DMS53 treated with DMSO at 0.1 percent for 48 hours (cell line): Measurements from ENCODE around the gene TRAF2.
"Not testable (repeated sequence)": the region's sequence is repeated elsewhere in the genome, so short reads cannot be mapped to it uniquely, and the experiment has no call there.

Experiments
- DNase-seq: peaks from one replicate; lab custom pipeline; 2025; ENCODE audit not compliant: unreplicated experiment; lab: John Stamatoyannopoulos, UW

Gene TRAF2

DNA sequence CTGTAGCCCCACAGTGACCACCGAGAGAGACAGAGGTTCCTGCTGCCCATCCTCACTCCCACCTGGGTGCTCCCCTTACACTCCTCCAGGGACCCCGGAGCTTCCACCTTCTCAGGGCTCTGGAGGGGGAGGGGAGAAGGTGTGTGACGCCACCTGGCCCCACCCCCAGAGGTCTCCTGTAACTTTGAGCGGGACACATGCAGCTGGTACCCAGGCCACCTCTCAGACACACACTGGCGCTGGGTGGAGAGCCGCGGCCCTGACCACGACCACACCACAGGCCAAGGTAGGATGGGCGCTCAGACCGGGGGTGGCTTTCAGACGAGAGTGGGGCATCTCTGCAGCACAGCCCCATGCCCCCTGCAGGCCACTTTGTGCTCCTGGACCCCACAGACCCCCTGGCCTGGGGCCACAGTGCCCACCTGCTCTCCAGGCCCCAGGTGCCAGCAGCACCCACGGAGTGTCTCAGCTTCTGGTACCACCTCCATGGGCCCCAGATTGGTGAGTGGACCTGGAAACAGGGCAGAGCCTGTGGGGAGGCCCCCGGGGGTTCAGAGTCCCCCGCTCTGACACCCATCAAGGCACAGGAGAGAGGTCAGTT is 29.7 kb upstream of the TRAF2 start:
- no peak for DNase-seq

DNA sequence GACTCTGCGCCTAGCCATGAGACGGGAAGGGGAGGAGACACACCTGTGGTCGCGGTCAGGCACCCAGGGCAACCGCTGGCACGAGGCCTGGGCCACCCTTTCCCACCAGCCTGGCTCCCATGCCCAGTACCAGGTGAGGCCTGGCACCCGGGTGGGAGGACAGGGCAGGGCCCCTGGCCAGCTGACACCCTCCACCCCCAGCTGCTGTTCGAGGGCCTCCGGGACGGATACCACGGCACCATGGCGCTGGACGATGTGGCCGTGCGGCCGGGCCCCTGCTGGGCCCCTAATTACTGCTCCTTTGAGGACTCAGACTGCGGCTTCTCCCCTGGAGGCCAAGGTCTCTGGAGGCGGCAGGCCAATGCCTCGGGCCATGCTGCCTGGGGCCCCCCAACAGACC is 29.1 kb upstream of the TRAF2 start:
- no peak for DNase-seq

DNA sequence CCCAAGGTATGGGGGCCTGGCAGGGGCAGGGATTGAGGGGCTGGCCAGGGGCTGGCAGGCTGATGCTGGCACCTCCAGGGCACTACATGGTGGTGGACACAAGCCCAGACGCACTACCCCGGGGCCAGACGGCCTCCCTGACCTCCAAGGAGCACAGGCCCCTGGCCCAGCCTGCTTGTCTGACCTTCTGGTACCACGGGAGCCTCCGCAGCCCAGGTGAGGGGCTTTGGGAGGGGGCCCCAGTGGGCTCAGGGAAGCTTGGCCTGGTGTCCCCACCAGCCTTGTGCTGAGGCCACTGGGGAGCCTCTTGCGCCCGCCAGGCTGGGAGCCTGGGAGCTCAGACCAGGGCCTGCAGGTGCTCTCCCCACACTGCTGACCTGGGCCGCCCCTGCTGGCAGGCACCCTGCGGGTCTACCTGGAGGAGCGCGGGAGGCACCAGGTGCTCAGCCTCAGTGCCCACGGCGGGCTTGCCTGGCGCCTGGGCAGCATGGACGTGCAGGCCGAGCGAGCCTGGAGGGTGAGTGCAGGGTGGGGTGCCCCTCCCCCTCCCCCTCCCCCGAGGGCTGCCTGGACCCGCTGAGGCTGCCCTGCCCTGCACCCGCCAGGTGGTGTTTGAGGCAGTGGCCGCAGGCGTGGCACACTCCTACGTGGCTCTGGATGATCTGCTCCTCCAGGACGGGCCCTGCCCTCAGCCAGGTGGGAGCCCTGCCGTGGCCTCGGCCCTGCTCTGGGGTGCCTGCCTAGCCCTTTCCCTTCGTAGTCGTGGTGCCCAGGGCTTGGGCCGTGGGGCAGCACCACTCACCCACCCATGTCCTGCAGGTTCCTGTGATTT is 28.5 kb upstream of the TRAF2 start:
- no peak for DNase-seq

DNA sequence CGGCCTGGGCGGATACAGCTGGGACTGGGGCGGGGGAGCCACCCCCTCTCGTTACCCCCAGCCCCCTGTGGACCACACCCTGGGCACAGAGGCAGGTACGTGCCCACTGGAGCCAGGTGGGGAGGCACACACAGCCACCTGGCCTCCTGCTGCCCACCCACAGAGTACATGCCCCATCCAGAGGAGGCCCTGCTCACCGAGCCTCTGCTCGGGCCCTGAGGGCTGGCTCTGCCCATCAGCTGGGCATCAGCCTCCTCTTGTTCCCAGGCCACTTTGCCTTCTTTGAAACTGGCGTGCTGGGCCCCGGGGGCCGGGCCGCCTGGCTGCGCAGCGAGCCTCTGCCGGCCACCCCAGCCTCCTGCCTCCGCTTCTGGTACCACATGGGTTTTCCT is 27.9 kb upstream of the TRAF2 start:
- no peak for DNase-seq

DNA sequence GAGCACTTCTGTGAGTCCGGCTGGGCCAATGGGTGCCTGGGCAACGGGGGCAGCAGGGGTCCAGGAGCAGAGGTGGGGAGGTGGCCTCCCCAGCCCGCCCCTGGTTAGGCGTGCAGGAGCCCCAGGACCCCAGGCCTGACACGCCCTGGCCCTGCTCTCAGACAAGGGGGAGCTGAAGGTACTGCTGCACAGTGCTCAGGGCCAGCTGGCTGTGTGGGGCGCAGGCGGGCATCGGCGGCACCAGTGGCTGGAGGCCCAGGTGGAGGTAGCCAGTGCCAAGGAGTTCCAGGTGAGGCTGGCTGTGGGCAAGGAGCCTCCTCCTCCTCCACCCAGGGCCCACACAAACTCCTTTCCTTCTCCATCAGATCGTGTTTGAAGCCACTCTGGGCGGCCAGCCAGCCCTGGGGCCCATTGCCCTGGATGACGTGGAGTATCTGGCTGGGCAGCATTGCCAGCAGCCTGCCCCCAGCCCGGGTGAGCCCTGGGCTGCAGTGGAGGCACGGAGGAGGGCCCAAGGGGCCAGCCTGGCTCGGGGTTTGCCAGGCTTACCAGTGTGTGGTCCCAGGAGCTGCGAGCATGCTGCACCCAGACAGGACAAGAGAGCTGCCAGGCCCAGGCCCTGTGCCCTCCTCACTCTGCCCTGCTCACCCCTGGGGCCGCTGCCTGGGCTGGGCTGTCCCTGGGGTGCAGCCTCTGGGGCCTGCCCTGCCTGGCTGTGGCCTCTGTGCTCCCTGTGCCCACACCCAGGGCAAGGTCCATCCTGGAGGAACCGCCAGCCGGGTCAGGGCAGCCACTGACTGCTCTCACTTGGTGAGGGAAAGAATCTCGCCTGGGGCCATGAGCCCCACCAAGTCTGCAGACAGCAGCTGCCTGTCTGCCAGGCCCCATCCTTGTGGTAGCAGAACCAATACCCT is 27.2 kb upstream of the TRAF2 start:
- no peak for DNase-seq

DNA sequence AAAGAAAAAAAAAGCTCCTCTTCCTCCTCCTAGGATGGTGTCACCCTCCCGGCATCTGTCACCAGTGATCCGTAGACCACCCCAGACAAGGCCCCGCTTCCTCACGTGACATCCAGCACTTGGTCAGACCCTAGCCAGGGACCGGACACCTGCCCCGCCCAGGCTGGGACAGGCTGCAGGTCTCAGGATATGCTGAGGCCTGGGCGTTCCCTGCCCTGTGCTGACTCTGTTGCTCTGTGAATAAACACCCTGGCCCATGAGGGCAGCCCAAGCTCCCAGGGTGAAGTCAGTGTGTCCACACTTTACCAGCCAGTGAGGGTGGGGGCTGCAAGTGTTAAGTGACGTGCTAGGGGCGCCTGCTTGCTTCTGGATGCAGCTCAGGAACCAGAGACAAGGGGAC is 25.8 kb upstream of the TRAF2 start:
- DNase-seq, result no peak

DNA sequence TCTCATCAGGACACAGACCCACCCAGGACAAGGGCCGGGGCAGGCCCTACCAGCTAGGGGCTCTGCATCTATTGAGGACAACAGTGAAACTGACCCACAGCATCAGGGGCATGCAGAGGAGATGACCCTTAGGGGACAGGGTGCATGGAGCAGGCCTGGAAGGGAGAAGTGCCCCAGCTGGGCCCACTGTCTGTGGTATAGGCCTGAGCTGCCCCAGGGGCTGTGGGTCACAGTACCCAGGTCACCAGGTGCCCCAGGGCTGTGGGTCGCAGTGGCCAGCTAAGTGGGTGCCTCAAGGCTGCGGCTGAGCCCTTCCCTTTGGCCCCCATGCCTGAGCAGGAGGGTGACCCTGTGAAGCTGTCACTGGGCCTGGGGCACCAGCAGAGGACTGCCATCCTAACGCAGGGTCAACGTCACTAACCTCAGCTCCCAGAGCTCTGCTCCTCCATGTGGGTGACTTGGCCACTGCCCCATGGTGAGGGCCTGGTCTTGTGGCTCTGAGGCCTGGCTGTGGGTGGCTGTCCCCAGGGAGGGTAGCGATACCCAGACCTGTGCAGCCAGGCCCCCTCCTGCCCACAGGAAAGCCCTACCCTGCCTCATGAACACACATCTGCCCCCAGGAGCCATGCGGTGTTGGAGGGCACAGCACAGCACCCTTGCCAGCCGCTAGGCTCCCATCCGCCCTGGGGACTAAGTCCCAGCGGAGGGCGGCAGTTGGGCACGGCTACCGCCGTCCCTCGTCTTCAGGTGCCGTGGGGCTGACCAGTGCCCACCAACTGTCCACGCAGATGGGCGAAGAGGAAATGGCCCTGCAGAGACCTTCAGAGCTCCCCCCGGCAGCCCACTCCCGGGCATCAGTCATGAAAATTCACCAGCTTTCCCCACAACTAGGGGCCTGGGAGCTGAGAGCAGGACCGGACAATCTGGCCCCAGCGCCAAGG is 25.1 kb upstream of the TRAF2 start:
- DNase-seq, result no peak

DNA sequence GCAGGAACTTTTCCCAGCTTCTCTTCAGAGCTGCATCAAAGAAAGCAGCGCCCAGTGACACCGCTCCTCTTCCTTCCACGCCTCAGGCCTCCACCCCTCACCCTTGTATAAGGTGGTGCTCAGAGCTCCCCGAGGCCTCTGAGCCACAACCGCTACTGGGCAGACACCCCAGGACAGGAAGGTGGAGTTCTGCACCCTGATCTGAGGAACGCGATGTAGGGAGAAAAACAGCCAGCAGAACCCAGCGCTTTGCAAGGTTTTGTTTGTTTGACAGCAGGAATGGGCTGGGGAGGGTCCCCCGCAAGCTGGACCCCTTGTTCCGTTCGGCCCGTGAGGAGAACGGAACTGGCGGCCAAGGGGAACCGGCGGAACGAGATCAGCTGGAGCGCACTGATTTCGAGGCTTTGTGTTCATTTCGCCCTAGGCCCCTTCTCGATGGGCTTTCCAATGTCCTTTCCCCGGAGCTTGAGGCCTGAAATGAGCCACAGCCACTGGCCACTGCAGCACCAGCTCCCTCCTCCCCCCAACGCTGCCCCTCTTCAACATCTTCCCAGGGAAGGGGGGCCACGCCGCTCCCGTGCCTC is 24.4 kb upstream of the TRAF2 start:
- DNase-seq, result no peak

DNA sequence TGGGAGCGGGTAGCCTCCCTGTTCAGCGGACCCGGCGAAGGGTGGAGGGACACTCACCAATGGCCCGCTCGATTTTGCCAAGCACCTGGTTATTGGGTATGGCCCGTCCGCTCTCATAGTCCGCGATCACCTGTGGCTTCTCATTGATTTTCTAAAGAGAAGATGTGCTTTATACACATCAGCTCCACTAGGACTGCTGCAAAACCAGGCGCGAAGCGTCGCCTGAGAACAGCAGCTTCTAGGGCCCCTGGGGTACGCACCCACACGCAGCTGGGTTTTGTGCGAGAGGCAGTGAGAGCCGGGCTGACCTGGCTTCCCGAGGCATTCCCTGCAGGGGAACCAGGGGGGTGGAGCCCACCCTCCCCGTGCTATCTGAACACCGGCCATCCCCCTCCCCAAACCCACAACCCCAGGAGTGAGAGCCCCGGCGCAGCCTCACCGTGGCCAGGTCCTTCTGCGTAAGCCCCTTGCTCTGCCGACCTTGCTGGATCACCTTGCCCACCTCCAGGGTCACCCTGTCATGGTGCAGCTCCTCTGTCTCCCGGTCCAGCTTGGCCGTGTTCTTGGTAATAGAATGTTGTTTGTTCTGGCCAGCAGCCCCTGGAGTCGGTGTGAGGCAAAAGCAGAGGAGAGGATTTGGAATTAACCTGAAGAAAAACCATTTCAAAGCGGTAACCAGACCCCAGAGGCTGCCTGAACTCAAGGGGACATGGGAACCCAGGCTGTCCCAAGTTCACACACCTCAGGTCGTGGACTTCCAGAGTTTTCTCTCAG is 23.3 kb upstream of the TRAF2 start:
- no peak for DNase-seq

DNA sequence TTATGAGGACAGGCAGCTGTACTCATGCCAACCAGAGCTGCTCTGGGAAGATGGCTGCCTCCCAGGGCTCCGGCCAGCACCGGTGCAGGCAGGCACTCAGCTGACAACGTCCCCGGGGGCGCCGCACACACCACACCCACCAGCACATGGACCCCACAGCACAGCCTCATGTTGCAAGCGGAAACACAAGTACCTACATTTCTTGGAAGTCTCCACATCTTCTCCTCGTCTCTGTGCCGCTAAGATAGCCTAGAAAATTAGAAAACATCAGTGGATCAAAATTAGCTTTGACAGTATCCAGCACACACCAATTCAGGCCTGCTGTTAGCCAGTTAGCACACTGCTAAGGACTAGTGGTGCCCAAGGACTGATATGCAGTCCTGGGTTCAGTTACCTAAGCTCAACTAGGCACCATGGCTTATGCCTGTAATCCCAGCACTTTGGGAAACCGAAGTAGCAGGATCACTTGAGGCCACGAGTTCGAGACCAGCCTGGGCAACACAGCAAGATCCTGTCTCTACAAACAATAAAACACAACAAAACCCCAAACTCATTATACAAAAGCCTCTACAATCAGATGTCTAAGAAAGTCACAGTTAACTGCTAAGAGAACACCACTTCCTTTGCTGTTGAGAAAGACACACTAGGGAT is 22.6 kb upstream of the TRAF2 start:
- DNase-seq, result no peak

DNA sequence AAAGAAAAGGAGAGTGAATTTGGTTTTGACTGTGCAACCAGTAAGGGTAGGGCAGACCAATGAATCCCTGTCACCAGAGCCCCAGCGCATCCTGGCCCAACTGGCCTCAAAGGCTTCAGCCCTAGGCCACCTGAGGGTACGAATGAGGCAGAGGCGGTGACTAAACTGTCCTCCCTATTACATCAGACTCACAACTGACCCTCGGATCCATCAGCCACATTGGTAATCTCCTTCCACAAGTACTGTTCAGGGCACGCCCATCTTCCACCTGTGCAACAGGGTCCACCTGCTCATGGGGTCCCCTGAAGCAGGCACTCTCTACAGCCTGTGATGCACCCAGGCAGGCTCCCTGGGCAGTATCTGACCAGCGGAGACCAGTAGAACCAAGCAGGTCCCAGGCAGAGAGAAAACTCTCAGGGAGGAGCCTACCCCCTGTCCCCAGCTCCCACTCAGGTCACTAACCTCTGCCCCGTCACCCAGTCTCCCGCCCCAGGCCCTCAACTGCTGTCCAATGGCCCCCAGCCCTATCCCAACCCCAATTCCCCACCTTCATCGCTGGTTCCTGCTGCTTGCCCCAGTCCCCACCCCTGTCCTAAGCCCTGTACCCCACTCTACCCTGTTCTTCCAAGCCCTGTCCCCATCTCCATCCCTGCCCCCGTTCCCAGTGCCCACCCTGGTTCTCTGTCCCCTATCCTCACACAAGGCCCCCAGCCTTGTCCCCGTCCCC is 21.1 kb upstream of the TRAF2 start:
- no peak for DNase-seq

DNA sequence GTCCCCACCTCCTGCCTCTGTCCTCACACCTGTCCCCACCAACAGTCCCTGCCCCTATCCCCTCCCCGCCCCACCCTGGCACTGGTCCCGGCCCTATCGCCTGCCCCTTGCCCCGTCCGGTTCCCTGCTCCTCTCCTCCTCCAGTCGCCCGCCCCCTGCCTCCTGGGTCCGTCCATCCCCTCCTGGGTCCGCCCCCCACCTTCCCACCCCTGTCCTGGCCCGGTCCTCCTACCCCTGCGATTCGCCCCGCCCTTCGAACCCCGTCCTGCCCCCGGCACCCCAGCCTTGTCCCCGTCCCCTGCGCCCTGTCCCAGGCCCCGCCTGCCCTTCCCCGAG is 20.6 kb upstream of the TRAF2 start:
- no peak for DNase-seq

DNA sequence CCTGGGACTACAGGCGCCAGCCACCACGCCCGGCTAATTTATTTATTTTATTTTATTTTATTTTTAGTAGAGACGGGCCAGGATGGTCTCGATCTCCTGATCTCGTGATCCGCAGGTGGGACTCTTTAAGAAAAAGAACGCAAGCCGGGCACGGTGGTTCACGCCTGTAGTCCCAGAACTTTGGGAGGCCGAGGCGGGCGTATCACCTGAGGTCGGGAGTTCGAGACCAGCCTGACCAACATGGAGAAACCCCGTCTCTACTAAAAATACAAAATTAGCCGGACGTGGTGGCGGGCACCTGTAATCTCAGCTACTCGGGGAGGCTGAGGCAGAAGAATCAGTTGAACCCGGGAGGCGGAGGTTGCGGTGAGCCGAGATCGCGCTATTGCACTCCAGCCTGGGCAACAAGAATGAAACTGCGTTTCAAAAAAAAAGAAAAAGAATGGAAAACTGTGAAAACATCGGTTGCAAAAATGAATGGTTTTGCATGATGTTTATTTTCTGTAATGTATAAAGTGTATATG is 19.4 kb upstream of the TRAF2 start:
- DNase-seq, result not testable (repeated sequence)

DNA sequence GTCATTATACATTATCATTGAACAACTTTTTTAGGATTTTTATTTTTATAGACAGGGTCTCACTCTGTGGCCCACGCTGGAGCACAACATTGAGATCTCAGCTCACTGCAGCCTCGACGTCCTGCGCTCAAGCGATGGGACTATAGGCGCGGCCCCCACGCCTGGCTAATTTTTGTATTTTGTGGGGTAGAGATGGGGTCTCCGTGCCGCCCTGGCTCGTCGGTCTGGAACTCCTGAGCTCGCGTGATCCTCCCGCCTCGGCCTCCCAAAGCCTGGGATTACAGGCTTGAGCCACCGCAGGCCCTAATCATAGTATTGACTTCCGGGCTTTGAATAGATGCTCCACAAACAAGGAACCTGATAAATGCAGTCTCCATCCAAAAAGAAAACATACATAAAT is 18.8 kb upstream of the TRAF2 start:
- DNase-seq, result no peak

DNA sequence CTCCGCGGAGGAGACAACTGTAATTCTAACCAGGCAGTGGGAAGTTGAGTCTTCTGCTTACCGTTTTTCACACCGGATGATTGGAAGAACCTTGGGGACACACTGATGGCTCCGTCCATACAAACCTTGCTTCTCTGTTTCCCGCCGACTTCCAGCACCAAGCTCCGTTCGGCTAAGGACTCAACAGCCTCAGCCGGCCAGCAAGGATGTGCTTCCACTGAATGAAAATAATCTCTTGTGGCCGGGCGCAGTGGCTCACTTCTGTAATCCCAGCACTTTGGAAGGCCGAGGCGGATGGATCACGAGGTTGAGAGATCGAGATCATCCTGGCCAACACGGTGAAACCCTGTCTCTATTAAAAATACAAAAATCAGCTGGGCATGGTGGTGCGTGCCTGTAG is 18.4 kb upstream of the TRAF2 start:
- no peak for DNase-seq

DNA sequence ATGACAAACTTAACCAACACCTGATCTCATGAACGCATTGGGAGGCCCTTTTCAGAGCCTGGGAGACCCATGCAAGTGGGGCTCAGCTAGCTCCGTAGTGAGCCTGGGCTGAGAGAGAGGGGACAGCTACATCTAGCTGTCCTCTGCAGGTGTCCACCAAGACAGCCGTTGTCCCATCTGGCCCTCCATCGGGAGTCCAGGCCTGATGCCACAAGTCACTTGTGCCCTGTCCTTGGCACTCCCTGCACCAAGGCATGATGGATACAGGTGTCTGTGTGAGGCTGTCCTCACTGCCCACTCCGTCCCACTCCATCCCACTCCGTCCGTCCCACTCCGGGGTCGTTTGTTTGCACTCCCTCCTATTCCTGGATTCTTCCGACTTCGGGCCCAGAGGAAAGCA is 17.7 kb upstream of the TRAF2 start:
- DNase-seq, result no peak

DNA sequence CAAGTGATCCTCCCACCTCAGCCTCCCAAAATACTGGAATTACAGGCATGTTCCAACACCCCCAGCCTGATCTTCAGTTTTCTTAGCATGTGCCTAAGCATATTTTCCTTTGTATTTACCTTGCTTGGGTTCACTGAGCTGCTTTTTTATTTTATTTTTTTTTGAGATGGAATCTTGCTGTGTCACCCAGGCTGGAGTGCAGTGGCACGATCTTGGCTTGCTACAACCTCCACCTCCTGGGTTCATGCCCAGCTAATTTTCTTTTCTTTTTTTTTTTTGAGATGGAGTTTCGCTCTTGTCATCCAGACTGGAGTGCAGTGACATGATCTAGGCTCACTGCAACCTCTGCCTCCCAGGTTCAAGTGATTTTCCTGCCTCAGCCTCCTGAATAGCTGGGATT is 16.7 kb upstream of the TRAF2 start:
- not testable (repeated sequence) for DNase-seq

DNA sequence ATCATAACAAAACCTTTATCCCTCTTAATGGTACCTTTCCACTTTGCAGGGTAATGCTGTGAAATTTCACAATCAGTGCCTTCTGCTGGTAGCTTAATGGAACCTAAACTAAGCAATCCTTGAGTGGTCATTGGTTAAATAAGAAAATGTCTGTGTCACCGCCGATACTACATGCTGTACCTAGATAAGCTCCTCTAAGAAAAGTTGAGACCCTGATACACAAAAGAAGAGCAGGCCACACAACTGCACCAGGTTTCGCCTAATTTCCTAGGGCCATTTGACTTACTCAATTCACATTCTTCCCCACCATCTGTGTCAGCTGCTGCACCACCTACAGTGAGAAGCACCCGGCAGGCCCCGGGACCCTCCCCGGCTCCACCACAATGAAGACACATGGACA is 11.2 kb upstream of the TRAF2 start:
- DNase-seq, result no peak
